Fibroblast of the aortic adventitia (primary cell): Measurements from ENCODE around the gene NOP9. TPM values are rescaled to one million over a fixed set of nuclear protein-coding genes. Genes with fewer than 3 reads are reported as not detected.

Source experiments
- DNase-seq: peaks from one replicate; pipeline ENCODE4 v3.0.0-alpha.2; 2010; ENCODE audit warnings: low read depth
- H3K4me3 ChIP-seq: 2 replicates; pipeline ENCODE4 v1.5.1; 2011; ENCODE audit warnings: low read depth, mild to moderate bottlenecking, control low read depth, low read length, moderate library complexity
- total RNA-seq: library from RNA; depleted of rRNA; stranded (reverse); fragments of >200 nt; gene quantifications from 2 replicates; pipeline ENCODE4 v1.2.3, GENCODE V29; 2012; ENCODE audit warnings: low replicate concordance
- TF ChIP-seq, protein P1 (sequence below): IDR thresholded peaks from 2 replicates; pipeline ENCODE4 v1.5.1; 2011; ENCODE audit warnings: mild to moderate bottlenecking, low read length, control low read depth, inconsistent platforms; ENCODE audit not compliant: insufficient read depth

Gene NOP9
- total RNA-seq, 1 donor: 19.6 TPM

GRCh38 chr14:24321212-24321975 is 21.7 kb downstream of the NOP9 start:
- TF ChIP-seq, protein P1, sequence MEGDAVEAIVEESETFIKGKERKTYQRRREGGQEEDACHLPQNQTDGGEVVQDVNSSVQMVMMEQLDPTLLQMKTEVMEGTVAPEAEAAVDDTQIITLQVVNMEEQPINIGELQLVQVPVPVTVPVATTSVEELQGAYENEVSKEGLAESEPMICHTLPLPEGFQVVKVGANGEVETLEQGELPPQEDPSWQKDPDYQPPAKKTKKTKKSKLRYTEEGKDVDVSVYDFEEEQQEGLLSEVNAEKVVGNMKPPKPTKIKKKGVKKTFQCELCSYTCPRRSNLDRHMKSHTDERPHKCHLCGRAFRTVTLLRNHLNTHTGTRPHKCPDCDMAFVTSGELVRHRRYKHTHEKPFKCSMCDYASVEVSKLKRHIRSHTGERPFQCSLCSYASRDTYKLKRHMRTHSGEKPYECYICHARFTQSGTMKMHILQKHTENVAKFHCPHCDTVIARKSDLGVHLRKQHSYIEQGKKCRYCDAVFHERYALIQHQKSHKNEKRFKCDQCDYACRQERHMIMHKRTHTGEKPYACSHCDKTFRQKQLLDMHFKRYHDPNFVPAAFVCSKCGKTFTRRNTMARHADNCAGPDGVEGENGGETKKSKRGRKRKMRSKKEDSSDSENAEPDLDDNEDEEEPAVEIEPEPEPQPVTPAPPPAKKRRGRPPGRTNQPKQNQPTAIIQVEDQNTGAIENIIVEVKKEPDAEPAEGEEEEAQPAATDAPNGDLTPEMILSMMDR: no peak
- H3K4me3 ChIP-seq: no peak overlapping the region
- no peak for DNase-seq

GRCh38 chr14:24322672-24323071 is 23.0 kb downstream of the NOP9 start:
- TF ChIP-seq, protein P1: no peak
- DNase-seq: no peak
- H3K4me3 ChIP-seq: no peak overlapping the region

GRCh38 chr14:24323341-24323740 is 23.7 kb downstream of the NOP9 start:
- TF ChIP-seq, protein P1: no peak
- no peak for DNase-seq
- no peak overlapping the region for H3K4me3 ChIP-seq

DNA sequence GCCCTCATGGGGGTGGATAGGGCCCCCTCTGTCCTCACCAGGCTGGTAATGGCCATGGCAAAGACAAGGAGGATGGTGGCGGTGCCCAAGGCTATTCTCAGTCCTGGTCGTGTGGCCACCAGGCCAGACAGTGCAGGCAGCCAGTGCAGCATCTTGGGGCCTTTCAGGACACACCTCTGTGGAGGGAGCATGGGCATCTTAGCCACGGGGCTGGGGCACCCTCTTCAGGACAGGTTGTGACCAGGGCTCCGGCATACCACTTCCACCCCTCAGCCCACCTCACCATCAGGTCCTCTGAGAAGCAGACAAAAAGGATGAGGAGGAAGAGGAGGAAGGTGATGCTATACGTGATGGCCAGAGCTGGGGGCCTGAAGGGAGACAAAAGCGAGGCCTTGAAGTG is 24.4 kb downstream of the NOP9 start:
- TF ChIP-seq, protein P1: no peak
- no peak for DNase-seq
- no peak overlapping the region for H3K4me3 ChIP-seq

GRCh38 chr14:24325041-24325530 is 25.4 kb downstream of the NOP9 start:
- TF ChIP-seq, protein P1: no peak
- H3K4me3 ChIP-seq: no peak overlapping the region

GRCh38 chr14:24325963-24326362 is 26.3 kb downstream of the NOP9 start:
- no peak for DNase-seq
- TF ChIP-seq, protein P1: no peak
- H3K4me3 ChIP-seq: no peak overlapping the region

More at GRCh38 chr14:24325041-24325530, 25.4 kb downstream of the NOP9 start:
- no peak for DNase-seq

- TF ChIP-seq, protein P1: no peak
- DNase-seq: no peak
- H3K4me3 ChIP-seq: no peak overlapping the region
Observed at GRCh38 chr14:24327303-24327702, 27.7 kb downstream of the NOP9 start.
